GM23248 (cell line): ENCODE results near the gene CLCNKA. TPM values are rescaled to one million over a fixed set of nuclear protein-coding genes. Genes with fewer than 3 reads are reported as not detected.
"Not testable (repeated sequence)": the region's sequence is repeated elsewhere in the genome, so short reads cannot be mapped to it uniquely, and the experiment has no call there.

ENCODE experiments used
- DNase-seq: peaks from one replicate; pipeline ENCODE4 v3.0.0-alpha.2; 2015
- H2AFZ ChIP-seq: fragments of 200-600 bp; sonication (generic); 2 replicates; pipeline ENCODE4 v1.6.1; 2016; ENCODE audit warnings: antibody characterized with exemption
- H3F3A ChIP-seq: fragments of 200-600 bp; sonication (generic); 2 replicates; pipeline ENCODE4 v1.6.1; 2016; ENCODE audit warnings: mild to moderate bottlenecking, antibody characterized with exemption, mixed run types; ENCODE audit not compliant: insufficient read depth
- H3K27ac ChIP-seq: fragments of 200-600 bp; sonication (generic); 2 replicates; pipeline ENCODE4 v1.5.1; 2016; ENCODE audit warnings: mild to moderate bottlenecking
- H3K27me3 ChIP-seq: fragments of 200-600 bp; sonication (generic); replicated peaks from 2 replicates; pipeline ENCODE4 v1.6.1; 2016; ENCODE audit warnings: mild to moderate bottlenecking; ENCODE audit not compliant: insufficient read depth
- H3K36me3 ChIP-seq: fragments of 200-600 bp; sonication (generic); 2 replicates; pipeline ENCODE4 v1.6.1; 2016; ENCODE audit warnings: low read depth, mild to moderate bottlenecking
- H3K4me1 ChIP-seq: fragments of 200-600 bp; sonication (generic); 2 replicates; pipeline ENCODE4 v1.6.1; 2016; ENCODE audit warnings: mild to moderate bottlenecking; ENCODE audit not compliant: insufficient read depth
- H3K4me2 ChIP-seq: fragments of 200-600 bp; sonication (generic); one replicate; pipeline ENCODE4 v1.6.1; 2016; ENCODE audit warnings: mild to moderate bottlenecking; ENCODE audit not compliant: unreplicated experiment
- H3K4me3 ChIP-seq: fragments of 200-600 bp; sonication (generic); 2 replicates; pipeline ENCODE4 v1.5.1; 2016; ENCODE audit warnings: mild to moderate bottlenecking
- H3K79me2 ChIP-seq: fragments of 200-600 bp; sonication (generic); 2 replicates; pipeline ENCODE4 v1.6.1; 2016; ENCODE audit warnings: mild to moderate bottlenecking; ENCODE audit not compliant: insufficient read depth
- H3K9ac ChIP-seq: fragments of 200-600 bp; sonication (generic); 2 replicates; pipeline ENCODE4 v1.6.1; 2016; ENCODE audit warnings: mild to moderate bottlenecking
- H3K9me2 ChIP-seq: fragments of 200-600 bp; sonication (generic); 2 replicates; pipeline ENCODE4 v1.6.1; 2016; ENCODE audit warnings: mixed run types, mild to moderate bottlenecking, moderate library complexity; ENCODE audit not compliant: insufficient read depth
- H3K9me3 ChIP-seq: fragments of 200-600 bp; sonication (generic); one replicate; pipeline ENCODE4 v1.6.1; 2017; ENCODE audit warnings: low read depth
- H4K20me1 ChIP-seq: fragments of 200-600 bp; sonication (generic); 2 replicates; pipeline ENCODE4 v1.6.0; 2016; ENCODE audit not compliant: insufficient read depth
- EZH2 ChIP-seq: fragments of 200-600 bp; sonication (generic); IDR thresholded peaks from 2 replicates; pipeline ENCODE4 v1.6.1; 2018; ENCODE audit warnings: antibody characterized with exemption, mild to moderate bottlenecking; ENCODE audit not compliant: insufficient read depth, poor library complexity, severe bottlenecking
- EZH2phosphoT487 ChIP-seq: fragments of 200-600 bp; sonication (generic); IDR thresholded peaks from 2 replicates; pipeline ENCODE4 v1.6.1; 2018; ENCODE audit warnings: antibody characterized with exemption, moderate library complexity, mild to moderate bottlenecking, low read depth; ENCODE audit not compliant: insufficient read depth
- WGBS, 2 experiments: methylation state at CpG; one replicate each; pipeline ENCODE4 v1.1.6; 2015 to 2017; ENCODE audit warnings: low lambda C conversion rate in 2 of 2, low coverage in 1 of 2; ENCODE audit errors: missing lambda C conversion rate in 2 of 2; 5-methylcytosine and 5-hydroxymethylcytosine counted together
- in situ Hi-C: fragments of 300-500 bp; cut with MboI; formaldehyde crosslinking; loops from 2 replicates; pipeline ENCODE4 v1.15.0; 2020
- polyA plus RNA-seq: library from polyadenylated mRNA; unstranded; fragments of >200 nt; fragmentation: Nextera tagmentation; extraction: Ambion mirVana; gene quantifications from 2 replicates; pipeline ENCODE4 v1.2.1, GENCODE V29; 2016
- total RNA-seq: library from RNA; depleted of rRNA; stranded (reverse); fragments of >200 nt; shearing (Covaris generic); gene quantifications from 2 replicates; pipeline ENCODE4 v1.2.3, GENCODE V29; 2014

The CLCNKA gene
- total and polyA plus RNA-seq, 2 experiments from 2014 or later, result not detected

- H2AFZ ChIP-seq, result no peak overlapping the region
- no peak overlapping the region for H3K27ac ChIP-seq
- no peaks in the 10 kb centered on the region for H3K4me1 ChIP-seq
- no peak for DNase-seq
- no peak for TF ChIP-seq EZH2phosphoT487
- TF ChIP-seq EZH2, result no peak
- H3K9me2 ChIP-seq, result no peaks in the 10 kb centered on the region
- in situ Hi-C loops, result no loop called here
- no peaks in the 10 kb centered on the region for H3K36me3 ChIP-seq
- H3K9ac ChIP-seq, result no peak overlapping the region
- no peaks in the 10 kb centered on the region for H4K20me1 ChIP-seq
- peaks cover 7% of the 10 kb centered on the region; the same call in 1 of the 2 replicates for H3K27me3 ChIP-seq
- H3K4me2 ChIP-seq, result no peak overlapping the region
- no peak overlapping the region for H3K4me3 ChIP-seq
- WGBS, 2 experiments, result 92 to 100% methylated on average over 2 to 3 of the region's 3 CpGs
- no peaks in the 10 kb centered on the region for H3K9me3 ChIP-seq
- no peaks in the 10 kb centered on the region for H3F3A ChIP-seq
- H3K79me2 ChIP-seq, result no peaks in the 10 kb centered on the region
Measured at GRCh38 chr1:16061266-16061665, 39.4 kb downstream of the CLCNKA start.

GRCh38 chr1:16061989-16062686 lies 40.3 kb downstream of the CLCNKA start:
- in situ Hi-C loops, H3F3A ChIP-seq, H2AFZ ChIP-seq, H3K27me3 ChIP-seq, H3K27ac ChIP-seq, H4K20me1 ChIP-seq, H3K36me3 ChIP-seq, H3K4me3 ChIP-seq, H3K9me2 ChIP-seq, DNase-seq, H3K9ac ChIP-seq, H3K4me2 ChIP-seq, H3K79me2 ChIP-seq, H3K4me1 ChIP-seq, H3K9me3 ChIP-seq: not testable (repeated sequence)
- 55 to 70% methylated on average over 5 to 18 of the region's 18 CpGs for WGBS, 2 experiments

- H4K20me1 ChIP-seq, H3K9ac ChIP-seq, DNase-seq, H2AFZ ChIP-seq, H3K9me2 ChIP-seq, H3K4me3 ChIP-seq, in situ Hi-C loops, H3K27ac ChIP-seq, H3K27me3 ChIP-seq, H3K36me3 ChIP-seq, H3K4me2 ChIP-seq, H3K4me1 ChIP-seq, H3K79me2 ChIP-seq, H3F3A ChIP-seq, H3K9me3 ChIP-seq: not testable (repeated sequence)
- 75 to 77% methylated on average over 9 of the region's 9 CpGs for WGBS, 2 experiments
Measured at GRCh38 chr1:16062687-16063075, 40.8 kb downstream of the CLCNKA start.

GRCh38 chr1:16063226-16063829 lies 41.5 kb downstream of the CLCNKA start:
- 94 to 97% methylated on average over 15 of the region's 15 CpGs for WGBS, 2 experiments
- TF ChIP-seq EZH2 (no peak), EZH2phosphoT487 (no peak)

More at GRCh38 chr1:16063226-16063829, 41.5 kb downstream of the CLCNKA start:
- Histone ChIP-seq H3K36me3 (no peaks in the 10 kb centered on the region), H3K4me2 (no peak overlapping the region), H3K9me3 (no peaks in the 10 kb centered on the region), H3K79me2 (no peaks in the 10 kb centered on the region), H3K9me2 (no peaks in the 10 kb centered on the region), H3K4me3 (no peak overlapping the region), H2AFZ (no peak overlapping the region), H3F3A (no peaks in the 10 kb centered on the region), H4K20me1 (no peaks in the 10 kb centered on the region), H3K9ac (no peak overlapping the region), H3K27ac (no peak overlapping the region), H3K4me1 (no peaks in the 10 kb centered on the region), H3K27me3 (peaks cover 7% of the 10 kb centered on the region; the same call in 1 of the 2 replicates)
- DNase-seq, result no peak
- in situ Hi-C loops, result no loop called here
